Mucosa of stomach (tissue), 1 donor: ENCODE measurements around the gene THSD8.
"Not testable (repeated sequence)": the region's sequence is repeated elsewhere in the genome, so short reads cannot be mapped to it uniquely, and the experiment has no call there.

Source experiments
- H3K27me3 ChIP-seq: one replicate; pipeline ENCODE4 v1.7.0; 2013; ENCODE audit warnings: mild to moderate bottlenecking, low read length; ENCODE audit not compliant: control insufficient read depth, insufficient read depth
- H3K36me3 ChIP-seq: one replicate; pipeline ENCODE4 v1.7.0; 2013; ENCODE audit warnings: low read length; ENCODE audit not compliant: control insufficient read depth, insufficient read depth
- H3K4me1 ChIP-seq: one replicate; pipeline ENCODE4 v1.7.0; 2013; ENCODE audit warnings: mild to moderate bottlenecking, low read length; ENCODE audit not compliant: control insufficient read depth, insufficient read depth
- H3K4me3 ChIP-seq: one replicate; pipeline ENCODE4 v1.7.0; 2013; ENCODE audit warnings: low read length
- H3K9ac ChIP-seq: one replicate; pipeline ENCODE4 v1.7.0; 2013; ENCODE audit warnings: mild to moderate bottlenecking, low read length, moderate library complexity
- H3K9me3 ChIP-seq: one replicate; pipeline ENCODE4 v1.7.0; 2013; ENCODE audit warnings: mild to moderate bottlenecking, low read length, moderate library complexity; ENCODE audit not compliant: control insufficient read depth
- donor health status: Pancreatic carcinoma.

The THSD8 gene

GRCh38 chr19:12797141-12797587, 4.7 kb upstream of the THSD8 start:
- Histone ChIP-seq H3K4me1 (peaks cover 43% of the 10 kb centered on the region), H3K36me3 (no peaks in the 10 kb centered on the region), H3K4me3 (no peak overlapping the region), H3K9ac (no peak overlapping the region), H3K27me3 (no peaks in the 10 kb centered on the region), H3K9me3 (no peaks in the 10 kb centered on the region)

- not testable (repeated sequence) for H3K4me3 ChIP-seq, H3K36me3 ChIP-seq, H3K27me3 ChIP-seq, H3K9ac ChIP-seq, H3K9me3 ChIP-seq
- peaks cover 48% of the 10 kb centered on the region for H3K4me1 ChIP-seq
These were observed 4.3 kb upstream of the THSD8 start for GRCh38 chr19:12797607-12798006.

- Histone ChIP-seq H3K9ac (peak overlapping the region; percentile 91), H3K27me3 (no peaks in the 10 kb centered on the region), H3K36me3 (no peaks in the 10 kb centered on the region), H3K4me1 (peaks cover 40% of the 10 kb centered on the region), H3K9me3 (no peaks in the 10 kb centered on the region), H3K4me3 (no peak overlapping the region)
These were observed 2.0 kb upstream of the THSD8 start for GRCh38 chr19:12799742-12800465.

GRCh38 chr19:12800466-12800770, 1.5 kb upstream of the THSD8 start:
- no peaks in the 10 kb centered on the region for H3K27me3 ChIP-seq
- no peaks in the 10 kb centered on the region for H3K36me3 ChIP-seq
- H3K9ac ChIP-seq = peak overlapping the region; percentile 91
- no peaks in the 10 kb centered on the region for H3K9me3 ChIP-seq
- H3K4me1 ChIP-seq = peaks cover 37% of the 10 kb centered on the region
- H3K4me3 ChIP-seq = peak overlapping the region; percentile 90

- Histone ChIP-seq H3K36me3 (no peaks in the 10 kb centered on the region), H3K9me3 (no peaks in the 10 kb centered on the region), H3K4me1 (peaks cover 33% of the 10 kb centered on the region), H3K4me3 (peak overlapping the region; percentile 90), H3K27me3 (no peaks in the 10 kb centered on the region), H3K9ac (peak overlapping the region; percentile 91)
These were observed 875 bp upstream of the THSD8 start for GRCh38 chr19:12800923-12801465.

GRCh38 chr19:12802267-12803106, 618 bp downstream of the THSD8 start:
- Histone ChIP-seq H3K27me3 (no peaks in the 10 kb centered on the region), H3K4me1 (peaks cover 34% of the 10 kb centered on the region), H3K9me3 (no peaks in the 10 kb centered on the region), H3K36me3 (no peaks in the 10 kb centered on the region), H3K9ac (peak overlapping the region; percentile 91), H3K4me3 (no peak overlapping the region)

GRCh38 chr19:12804051-12804450, 2.2 kb downstream of the THSD8 start:
- Histone ChIP-seq H3K9ac (no peak overlapping the region), H3K36me3 (no peaks in the 10 kb centered on the region), H3K4me3 (no peak overlapping the region), H3K9me3 (no peaks in the 10 kb centered on the region), H3K4me1 (peaks cover 34% of the 10 kb centered on the region), H3K27me3 (no peaks in the 10 kb centered on the region)

- Histone ChIP-seq H3K9me3 (no peaks in the 10 kb centered on the region), H3K9ac (peak within 1 kb of the TSS; percentile 53), H3K4me1 (peaks cover 21% of the 10 kb centered on the region), H3K27me3 (no peaks in the 10 kb centered on the region), H3K4me3 (peak within 1 kb of the TSS; percentile 16), H3K36me3 (no peaks in the 10 kb centered on the region)
These were observed 4.6 kb downstream of the THSD8 start, which contains the start of gene RNASEH2A for GRCh38 chr19:12806242-12807081. Gene RNASEH2A, plus strand, starts transcription at chr19:12806584. Its CDS starts 90 bp downstream, at chr19:12806674.

- H3K36me3 ChIP-seq = no peaks in the 10 kb centered on the region
These were observed 13.2 kb downstream of the THSD8 start for GRCh38 chr19:12815088-12815487.

GRCh38 chr19:12817188-12817587, 15.3 kb downstream of the THSD8 start:
- H3K36me3 ChIP-seq, H3K27me3 ChIP-seq, H3K9ac ChIP-seq, H3K9me3 ChIP-seq, H3K4me1 ChIP-seq, H3K4me3 ChIP-seq: not testable (repeated sequence)

More at GRCh38 chr19:12815088-12815487, 13.2 kb downstream of the THSD8 start:
- no peak overlapping the region for H3K4me3 ChIP-seq
- H3K27me3 ChIP-seq = no peaks in the 10 kb centered on the region
- H3K9ac ChIP-seq = no peak overlapping the region
- no peaks in the 10 kb centered on the region for H3K4me1 ChIP-seq
- H3K9me3 ChIP-seq = no peaks in the 10 kb centered on the region

- not testable (repeated sequence) for H3K4me1 ChIP-seq, H3K9ac ChIP-seq, H3K4me3 ChIP-seq, H3K9me3 ChIP-seq, H3K36me3 ChIP-seq, H3K27me3 ChIP-seq
These were observed 15.9 kb downstream of the THSD8 start for GRCh38 chr19:12817810-12818209.
